ENCODE results near the gene SPTLC3.
"Not testable (repeated sequence)": the region's sequence is repeated elsewhere in the genome, so short reads cannot be mapped to it uniquely, and the experiment has no call there.

SPTLC3 gene

GRCh38 chr20:13008761-13009681, at the start of gene SPTLC3:
Gene SPTLC3 (plus strand): TSS chr20:13008972. CDS start chr20:13009268, 296 bp downstream.
- DNase-seq (ENCODE audit: low spot score), result no peak

GRCh38 chr20:12961725-12962124, 47.0 kb upstream of the SPTLC3 start:
- no peak for DNase-seq (ENCODE audit: low spot score)

DNA sequence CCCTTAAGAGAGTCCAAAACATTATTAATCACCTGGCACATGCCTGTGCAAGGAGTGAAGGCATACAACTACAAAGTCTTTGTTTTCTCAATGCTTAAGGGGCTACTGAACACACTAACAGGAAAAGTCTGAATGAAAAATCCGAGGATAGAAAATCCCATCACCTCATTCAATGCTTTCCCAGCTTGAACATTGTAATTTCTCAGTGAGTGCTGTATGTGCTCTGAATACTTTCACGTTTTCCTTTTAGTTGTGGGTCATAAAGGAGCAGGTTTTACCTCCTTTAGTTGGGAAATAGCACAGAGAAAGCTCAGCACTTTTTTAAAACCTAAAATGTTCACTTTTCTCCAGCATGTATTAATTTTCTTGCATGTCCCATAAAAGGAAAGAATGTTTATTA, 45.9 kb upstream of the SPTLC3 start:
- DNase-seq (ENCODE audit: low spot score), result no peak

DNA sequence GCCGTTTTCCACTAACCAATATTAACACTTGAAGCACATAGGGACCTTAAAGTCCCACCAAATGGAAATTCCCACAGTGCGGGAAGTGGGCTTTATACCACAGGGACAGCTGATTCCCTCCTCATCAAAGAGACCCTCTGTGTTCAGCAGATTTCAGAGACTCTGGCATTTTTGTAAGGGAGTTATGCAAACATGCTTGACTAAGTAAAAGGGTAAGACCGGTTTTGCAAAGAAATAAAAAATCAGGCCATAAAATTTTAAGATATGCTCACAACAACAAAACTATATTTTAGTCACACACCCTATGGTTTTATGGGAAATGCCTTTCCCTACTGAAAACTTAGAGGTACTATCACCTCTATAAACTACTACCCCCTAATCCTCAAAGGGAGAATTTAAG, 45.4 kb upstream of the SPTLC3 start:
- no peak for DNase-seq (ENCODE audit: low spot score)

DNA sequence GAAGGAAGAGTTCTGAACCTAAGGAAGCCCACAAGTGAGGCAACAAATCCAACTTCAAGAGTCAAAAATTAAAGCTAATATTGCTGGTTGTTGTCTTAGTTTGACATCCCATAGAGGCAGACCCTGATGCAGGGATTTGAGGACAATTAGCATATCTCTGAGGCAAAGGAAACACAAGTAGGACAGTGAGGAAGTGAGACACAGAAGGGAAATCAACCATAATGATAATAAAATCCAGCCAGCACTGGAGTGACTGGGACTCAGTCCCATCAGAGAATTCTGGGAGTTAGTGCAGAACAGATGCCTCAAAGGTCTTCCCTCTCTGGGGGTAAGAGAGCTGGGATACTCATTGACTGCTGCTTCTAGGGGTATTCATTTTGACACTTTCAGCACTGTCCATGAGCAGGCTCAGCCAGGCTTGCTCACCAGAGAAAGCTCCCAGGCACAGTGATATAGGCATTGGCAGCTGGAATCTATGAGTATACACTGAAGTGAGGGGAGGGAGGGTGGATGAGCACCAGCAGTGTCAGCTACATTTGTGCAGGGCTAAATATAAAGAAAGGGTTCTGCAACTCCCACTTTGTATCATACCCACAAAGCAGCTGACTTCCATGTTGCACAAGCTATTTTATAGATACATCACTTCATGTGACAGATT, 43.4 kb upstream of the SPTLC3 start:
- no peak for DNase-seq (ENCODE audit: low spot score)

- no peak for DNase-seq (ENCODE audit: low spot score)
Measured at GRCh38 chr20:12965870-12966251, 42.9 kb upstream of the SPTLC3 start.

DNA sequence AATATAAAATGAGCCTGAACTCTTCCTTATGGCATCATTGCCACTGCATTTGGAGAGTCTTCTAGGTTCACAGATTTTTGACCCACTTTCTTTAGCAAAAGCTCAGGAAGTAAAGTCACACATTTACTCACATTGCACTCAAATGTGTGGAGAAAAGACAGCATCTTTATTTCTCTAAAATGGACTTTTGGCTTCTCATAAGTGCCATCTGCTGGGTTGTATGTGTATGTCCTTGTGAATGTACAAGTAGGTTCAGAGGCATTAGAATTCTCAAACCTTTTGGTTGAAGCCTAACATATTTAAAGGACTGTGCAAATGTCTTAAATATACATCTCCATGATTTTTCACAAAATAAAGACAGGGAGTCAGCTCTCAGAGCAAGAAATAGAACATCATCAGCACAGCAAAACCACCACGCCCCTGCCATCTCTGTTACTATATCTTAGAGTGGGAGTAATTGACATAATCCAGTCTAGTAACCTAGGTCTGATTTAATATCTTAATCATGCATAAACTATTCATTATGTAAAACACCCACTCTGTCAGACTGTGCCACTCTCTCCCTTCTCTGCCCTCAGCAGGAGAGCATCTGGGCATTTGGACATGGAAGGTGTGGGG, 42.2 kb upstream of the SPTLC3 start:
- no peak for DNase-seq (ENCODE audit: low spot score)

GRCh38 chr20:12967932-12968331, 40.8 kb upstream of the SPTLC3 start:
- DNase-seq (ENCODE audit: low spot score), result no peak

DNA sequence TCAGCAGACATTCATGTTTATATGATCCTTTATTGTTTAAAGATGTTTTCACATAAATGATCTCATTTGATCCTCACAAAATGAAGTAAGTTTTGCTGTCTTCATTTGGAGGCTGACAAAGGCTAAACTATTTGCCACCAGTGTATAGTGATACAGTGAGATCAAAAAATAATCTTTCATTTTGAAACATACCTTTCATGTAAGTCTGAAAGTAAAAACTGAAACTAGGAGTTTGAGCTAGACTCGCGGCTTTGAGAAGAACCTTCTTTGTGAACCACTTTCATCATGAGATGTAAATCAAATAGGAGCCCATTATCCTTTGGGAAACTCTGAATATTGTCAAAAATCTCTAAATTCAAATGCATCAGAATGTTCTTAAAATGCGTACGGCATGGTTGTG, 40.3 kb upstream of the SPTLC3 start:
- no peak for DNase-seq (ENCODE audit: low spot score)

GRCh38 chr20:12969071-12969669, 39.6 kb upstream of the SPTLC3 start:
- no peak for DNase-seq (ENCODE audit: low spot score)

GRCh38 chr20:12970372-12970821, 38.4 kb upstream of the SPTLC3 start:
- no peak for DNase-seq (ENCODE audit: low spot score)

GRCh38 chr20:12975833-12976608, 32.8 kb upstream of the SPTLC3 start:
- no peak for DNase-seq (ENCODE audit: low spot score)

DNA sequence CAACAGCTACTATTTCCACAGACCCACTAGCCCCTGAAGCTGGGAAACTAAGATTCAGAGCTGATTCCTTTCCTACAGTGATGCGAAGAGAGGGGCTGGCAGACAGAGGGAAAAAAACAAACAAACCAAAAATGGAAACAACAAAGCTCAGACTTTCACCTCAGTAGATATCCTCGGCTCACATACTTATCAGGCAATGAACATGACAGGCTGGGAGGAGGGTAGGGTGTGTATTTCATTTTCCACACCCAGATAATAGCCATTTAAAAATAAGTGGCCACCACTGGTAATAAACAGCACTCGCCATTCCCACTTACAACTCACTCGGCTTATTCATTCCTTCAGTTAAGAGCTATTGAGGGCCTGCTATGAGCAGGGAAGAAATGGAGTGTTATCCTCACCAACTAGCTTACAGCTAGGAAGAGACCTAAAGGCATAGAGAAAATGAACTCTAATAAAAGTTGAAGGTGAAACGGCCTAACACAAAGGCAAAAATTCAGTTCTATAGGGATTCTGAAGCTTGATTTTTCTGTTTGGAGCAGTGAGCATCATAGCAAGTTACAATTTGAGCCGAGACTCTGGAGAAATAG, 32.0 kb upstream of the SPTLC3 start:
- DNase-seq (ENCODE audit: low spot score), result no peak

DNA sequence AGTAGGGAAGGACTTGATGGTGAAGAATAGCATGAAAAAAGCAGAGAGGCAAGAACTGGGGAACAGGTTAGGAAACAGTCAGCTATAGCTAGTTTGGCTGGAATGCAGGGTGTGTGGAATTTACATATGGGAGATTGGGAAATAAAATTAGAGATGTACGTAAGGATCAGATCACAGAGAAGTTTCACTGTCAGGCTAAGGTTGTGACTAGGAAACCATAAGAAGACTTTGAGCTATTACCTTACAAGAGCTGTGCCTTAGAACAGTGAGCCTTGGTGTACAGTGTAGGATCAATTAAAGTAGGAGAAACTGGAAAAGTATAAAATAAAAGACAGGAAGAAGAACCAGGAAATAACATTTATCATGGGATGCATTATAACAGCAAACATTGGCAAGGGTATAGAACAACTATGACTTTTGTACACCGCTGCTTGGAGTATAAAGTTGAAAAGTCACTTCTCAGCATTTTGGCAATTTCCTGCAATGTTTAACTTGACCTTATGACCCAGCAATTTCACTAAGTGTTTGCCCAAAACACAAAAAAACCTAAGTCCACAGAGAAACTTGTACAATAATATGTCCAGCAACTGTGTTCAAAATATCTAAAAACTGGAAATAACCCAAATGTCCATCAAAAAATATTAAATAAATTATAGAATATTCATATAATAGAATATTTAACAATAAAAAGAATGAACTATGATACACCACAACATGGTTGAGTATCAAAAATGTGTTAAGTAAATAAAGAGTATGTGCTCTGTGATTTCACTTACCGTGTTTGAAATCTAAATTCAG, 31.2 kb upstream of the SPTLC3 start:
- no peak for DNase-seq (ENCODE audit: low spot score)

DNA sequence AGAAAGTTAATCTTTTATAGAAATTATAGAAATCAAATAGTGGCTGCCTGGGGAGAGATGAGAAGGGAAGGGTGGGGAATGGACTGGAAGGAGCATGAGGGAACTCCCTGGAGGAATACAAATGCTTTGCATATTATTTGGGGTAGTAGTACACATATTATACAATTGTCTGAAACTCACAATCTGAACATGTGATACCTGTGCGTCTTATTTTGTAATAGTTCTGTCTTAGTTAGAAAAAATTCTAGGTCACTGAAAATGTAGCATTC, 30.7 kb upstream of the SPTLC3 start:
- DNase-seq (ENCODE audit: low spot score), result no peak

DNA sequence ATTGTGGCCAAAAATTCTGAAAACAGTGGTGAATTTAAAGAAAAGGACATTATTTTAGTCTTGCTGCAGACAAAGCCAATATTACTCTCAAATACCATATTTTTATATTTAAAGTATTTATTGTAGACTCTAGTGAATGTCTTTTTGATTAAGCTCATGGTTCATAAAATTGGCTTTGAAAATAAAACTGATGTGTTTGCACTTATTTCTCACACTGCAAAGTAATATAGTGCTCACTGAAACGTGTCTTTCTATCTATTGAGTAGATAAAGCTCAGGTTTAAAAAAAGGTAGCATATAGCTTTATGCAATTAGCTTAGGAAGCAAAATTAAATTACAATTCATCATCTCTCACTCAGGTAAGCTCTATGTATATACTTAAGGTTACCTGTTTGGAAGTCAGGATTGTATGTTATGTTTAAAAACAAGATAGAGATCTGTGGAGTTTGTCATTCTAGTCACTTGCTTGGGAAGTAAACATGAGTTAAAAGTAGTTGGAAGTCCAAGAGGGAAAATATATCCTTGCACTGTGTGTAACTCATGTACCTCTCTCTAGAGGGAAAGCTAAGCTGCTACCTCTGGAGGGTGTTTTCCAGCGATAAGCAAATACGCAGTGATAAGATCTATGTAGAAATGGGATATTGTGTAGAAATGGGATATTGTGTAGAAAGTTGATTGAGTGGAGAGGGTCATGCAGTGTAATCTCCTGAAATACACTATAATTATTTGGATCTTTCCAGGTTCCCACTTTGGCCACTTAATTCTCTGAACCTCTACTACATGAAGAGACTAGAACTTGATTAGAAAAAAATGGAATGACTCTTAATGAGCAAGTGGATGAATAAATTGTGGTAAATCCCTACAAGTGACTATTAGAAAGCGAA, 29.9 kb upstream of the SPTLC3 start:
- no peak for DNase-seq (ENCODE audit: low spot score)

DNA sequence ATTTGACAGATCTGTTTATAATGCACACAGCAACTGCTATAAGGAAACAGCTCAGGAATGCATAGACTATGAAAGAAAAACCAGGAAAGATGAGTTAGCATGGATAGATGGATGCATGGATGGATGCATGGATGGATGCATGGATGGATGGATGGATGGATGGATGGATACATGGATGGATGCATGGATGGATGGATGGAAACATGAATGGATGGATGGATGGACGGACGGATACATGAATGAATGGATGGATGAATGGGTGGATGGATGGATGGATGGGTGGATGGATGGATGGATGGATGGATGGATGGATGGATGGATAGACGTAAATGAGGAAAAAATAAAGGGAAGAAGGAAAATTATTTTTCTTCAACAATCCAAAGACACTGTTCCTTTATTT, 29.1 kb upstream of the SPTLC3 start:
- not testable (repeated sequence) for DNase-seq (ENCODE audit: low spot score)

DNA sequence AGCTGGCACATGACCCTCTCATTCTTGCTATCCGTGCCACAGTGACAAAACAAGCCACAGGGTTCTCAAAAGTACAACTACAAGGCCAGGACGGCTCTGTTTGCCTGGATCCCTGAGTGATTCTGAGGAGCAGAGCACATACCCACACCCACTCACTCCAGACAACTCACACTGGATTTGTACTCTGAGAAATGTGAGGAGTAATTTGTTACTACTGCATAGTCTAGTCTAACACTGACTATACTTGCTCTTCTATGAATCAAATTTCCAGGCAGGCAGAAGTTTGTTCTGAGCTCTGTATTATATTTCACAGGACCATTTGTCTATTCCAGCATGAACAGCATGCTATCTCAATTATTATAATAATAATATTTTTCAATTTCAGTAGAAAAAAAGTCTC, 26.7 kb upstream of the SPTLC3 start:
- DNase-seq (ENCODE audit: low spot score), result no peak

DNA sequence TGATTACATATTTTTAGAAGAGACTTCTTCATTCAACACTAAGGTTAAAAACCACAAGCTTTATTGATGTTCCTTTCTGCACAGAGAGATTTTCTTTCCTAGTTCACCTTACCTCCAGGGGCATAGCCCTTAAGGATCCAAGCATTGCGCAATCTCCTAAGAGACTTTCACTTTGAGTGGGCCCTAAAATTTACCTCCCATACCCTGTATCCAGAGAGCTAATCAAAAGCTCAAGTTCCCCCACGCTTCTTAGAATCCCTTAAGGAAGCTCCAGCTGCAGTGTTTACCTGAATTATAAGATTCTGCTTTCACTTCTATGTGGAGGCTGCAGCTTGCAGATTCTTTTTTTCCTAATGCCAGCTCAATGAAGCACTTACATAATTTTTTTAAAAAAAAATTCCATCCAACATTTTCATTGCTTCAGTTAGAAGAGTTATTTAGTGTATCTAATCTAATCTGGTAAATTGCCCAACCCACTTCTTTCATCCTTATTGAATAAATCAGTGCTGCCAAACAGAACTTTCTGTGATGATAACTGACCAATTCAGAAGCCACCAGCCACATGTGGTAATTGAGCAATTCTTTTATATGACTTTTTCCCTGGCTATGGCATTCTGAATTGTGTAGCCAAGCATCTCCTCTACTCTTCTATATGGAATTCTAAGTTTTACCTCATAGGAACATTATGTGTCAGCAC, 24.6 kb upstream of the SPTLC3 start:
- DNase-seq (ENCODE audit: low spot score), result no peak
